Measurements from ENCODE around the gene YIF1B.

Gene YIF1B

GRCh38 chr19:38333245-38333644, 17.5 kb upstream of the YIF1B start:
- no peak for DNase-seq

- DNase-seq = no peak
These were observed 16.0 kb upstream of the YIF1B start for GRCh38 chr19:38331728-38332127.

- no peak for DNase-seq
These were observed 13.9 kb upstream of the YIF1B start for GRCh38 chr19:38329651-38330050.

GRCh38 chr19:38326591-38326990, 10.8 kb upstream of the YIF1B start:
- no peak for DNase-seq

GRCh38 chr19:38324431-38324830, 8.7 kb upstream of the YIF1B start:
- no peak for DNase-seq

GRCh38 chr19:38323291-38323690, 7.5 kb upstream of the YIF1B start:
- no peak for DNase-seq

GRCh38 chr19:38321646-38322196, 6.0 kb upstream of the YIF1B start:
- DNase-seq = no peak

- DNase-seq = no peak
These were observed 5.2 kb upstream of the YIF1B start for GRCh38 chr19:38320969-38321339.

GRCh38 chr19:38319421-38320258, 3.9 kb upstream of the YIF1B start, which contains the start of gene KCNK6:
Gene KCNK6 (plus strand): TSS chr19:38319845. CDS start chr19:38319951, 106 bp downstream.
- DNase-seq = peak in 1 of 2 experiments; percentile 31

GRCh38 chr19:38318660-38319059, 2.9 kb upstream of the YIF1B start:
- DNase-seq = no peak

- peak; percentile 62 to 67 for DNase-seq
These were observed 1.4 kb upstream of the YIF1B start for GRCh38 chr19:38317104-38317612.

GRCh38 chr19:38316477-38317067, 825 bp upstream of the YIF1B start:
- DNase-seq = no peak

GRCh38 chr19:38310986-38311385, 4.8 kb downstream of the YIF1B start:
- DNase-seq = no peak

GRCh38 chr19:38310279-38310670, 5.5 kb downstream of the YIF1B start:
- DNase-seq = no peak

- no peak for DNase-seq
These were observed 6.0 kb downstream of the YIF1B start for GRCh38 chr19:38309615-38310278.

GRCh38 chr19:38308926-38309614, 6.7 kb downstream of the YIF1B start:
- DNase-seq = no peak

- DNase-seq = peak; percentile 3 to 14
These were observed 7.6 kb downstream of the YIF1B start for GRCh38 chr19:38308006-38308766.

GRCh38 chr19:38307597-38307996, 8.2 kb downstream of the YIF1B start:
- DNase-seq = no peak

- no peak for DNase-seq
These were observed 8.7 kb downstream of the YIF1B start for GRCh38 chr19:38307076-38307475.

GRCh38 chr19:38306236-38306635, 9.5 kb downstream of the YIF1B start:
- DNase-seq = no peak

- no peak for DNase-seq
These were observed 10.8 kb downstream of the YIF1B start for GRCh38 chr19:38304866-38305429.
